BLaER1 treated with 17β-estradiol and CSF1 and Interleukin-3, amounts not matched to agents 10 nM and 100 nM (cell line): ENCODE results near the gene CCNB1IP1.
"Not testable (repeated sequence)": the region's sequence is repeated elsewhere in the genome, so short reads cannot be mapped to it uniquely, and the experiment has no call there.

Source experiments
- H3K27ac ChIP-seq, 11 experiments: shearing (Covaris generic); formaldehyde crosslinking; 2 replicates each; pipeline ENCODE4 v1.8.1; 2022
- H3K27me3 ChIP-seq, 11 experiments: shearing (Covaris generic); formaldehyde crosslinking; 2 replicates each; pipeline ENCODE4 v1.8.1; 2022
- H3K36me3 ChIP-seq, 11 experiments: shearing (Covaris generic); formaldehyde crosslinking; 2 replicates each; pipeline ENCODE4 v1.8.1; 2022
- H3K4me1 ChIP-seq, 10 experiments: shearing (Covaris generic); formaldehyde crosslinking; 2 replicates each; pipeline ENCODE4 v1.8.1; 2022
- H3K4me2 ChIP-seq, 11 experiments: shearing (Covaris generic); formaldehyde crosslinking; 2 replicates each; pipeline ENCODE4 v1.8.1; 2022
- H3K4me3 ChIP-seq, 10 experiments: shearing (Covaris generic); formaldehyde crosslinking; 2 replicates each; pipeline ENCODE4 v1.8.1; 2022
- H3K9ac ChIP-seq, 11 experiments: shearing (Covaris generic); formaldehyde crosslinking; 2 replicates each; pipeline ENCODE4 v1.8.1; 2022
- H3K9me3 ChIP-seq, 11 experiments: shearing (Covaris generic); formaldehyde crosslinking; replicated peaks in 1 of 11; 2 replicates each; pipeline ENCODE4 v1.8.1; 2022
- H4K20me1 ChIP-seq, 11 experiments: shearing (Covaris generic); formaldehyde crosslinking; 2 replicates each; pipeline ENCODE4 v1.8.1; 2022
- Cebpa-rat ChIP-seq, 11 experiments: shearing (Covaris generic); IDR thresholded peaks; 2 replicates each; pipeline ENCODE4 v1.8.1; 2022

CCNB1IP1 gene

DNA sequence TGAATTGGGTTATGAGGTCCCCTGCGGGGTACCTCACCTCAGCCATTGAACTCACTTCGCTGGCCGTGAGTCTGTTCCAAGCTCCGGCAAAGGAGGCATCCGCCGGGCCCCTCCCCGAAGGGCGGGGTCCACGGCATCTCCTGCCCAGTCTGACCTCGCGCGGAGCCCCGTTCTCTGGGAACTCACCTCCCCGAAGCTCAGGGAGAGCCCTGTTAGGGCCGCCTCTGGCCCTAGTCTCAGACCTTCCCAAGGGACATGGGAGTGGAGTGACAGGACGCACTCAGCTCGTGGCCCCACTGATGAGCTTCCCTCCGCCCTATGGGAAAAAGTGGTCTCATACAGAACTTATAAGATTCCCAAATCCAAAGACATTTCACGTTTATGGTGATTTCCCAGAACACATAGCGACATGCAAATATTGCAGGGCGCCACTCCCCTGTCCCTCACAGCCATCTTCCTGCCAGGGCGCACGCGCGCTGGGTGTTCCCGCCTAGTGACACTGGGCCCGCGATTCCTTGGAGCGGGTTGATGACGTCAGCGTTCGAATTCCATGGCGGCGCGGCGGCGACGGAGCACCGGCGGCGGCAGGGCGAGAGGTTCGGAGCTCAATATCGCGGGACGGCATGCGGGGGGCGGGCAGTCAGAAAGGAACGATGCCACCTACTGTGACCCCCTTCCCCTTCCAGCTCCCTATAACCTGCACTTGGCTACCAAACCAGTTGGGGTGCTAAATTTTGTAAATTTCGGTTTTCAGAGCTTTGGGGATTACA, 10.2 kb upstream of the CCNB1IP1 start, which contains the start of gene PARP2:
PARP2 (plus strand) TSS at position 544 of the 770 bp plus-strand sequence; CDS start at position 551, 7 bp downstream.
- no peak for TF ChIP-seq Cebpa-rat (IDR thresholded peaks at IDR 0.05)
- no peaks in the 10 kb centered on the region for H3K9me3 ChIP-seq
- peaks cover 10 to 23% (median 12%) of the 10 kb centered on the region in 10 experiments; a peak in 19 of 20 replicates for H3K4me1 ChIP-seq
- peak within 1 kb of the TSS; percentile 76 to 88 (median 82) for H3K27ac ChIP-seq
- no peaks in the 10 kb centered on the region for H4K20me1 ChIP-seq
- peak within 1 kb of the TSS; percentile 69 to 86 (median 76) for H3K4me3 ChIP-seq
- H3K4me2 ChIP-seq, result peak within 1 kb of the TSS; percentile 68 to 93 (median 84)
- no peaks in the 10 kb centered on the region for H3K27me3 ChIP-seq
- peak within 1 kb of the TSS; percentile 83 to 92 (median 87) for H3K9ac ChIP-seq
- peaks cover 29 to 35% (median 33%) of the 10 kb centered on the region in 11 experiments for H3K36me3 ChIP-seq

- Histone ChIP-seq H3K4me3 (peak overlapping the region; percentile 69 to 86 (median 76); a peak in 17 of 20 replicates), H3K27ac (peak overlapping the region in 2 of 11 experiments; percentile 79 to 82; a peak in 4 of 22 replicates), H3K9ac (peak overlapping the region in 7 of 11 experiments; percentile 83 to 92 (median 87); a peak in 10 of 22 replicates), H3K4me2 (peak overlapping the region in 9 of 11 experiments; percentile 65 to 89 (median 78); a peak in 14 of 22 replicates), H3K36me3 (peaks cover 16 to 19% (median 19%) of the 10 kb centered on the region in 11 experiments), H4K20me1 (no peaks in the 10 kb centered on the region), H3K4me1 (peaks cover 10 to 23% (median 12%) of the 10 kb centered on the region in 10 experiments; a peak in 19 of 20 replicates), H3K9me3 (no peaks in the 10 kb centered on the region), H3K27me3 (no peaks in the 10 kb centered on the region)
- no peak for TF ChIP-seq Cebpa-rat (IDR thresholded peaks at IDR 0.05)
Observed at GRCh38 chr14:20341646-20342045, 8.6 kb upstream of the CCNB1IP1 start.

DNA sequence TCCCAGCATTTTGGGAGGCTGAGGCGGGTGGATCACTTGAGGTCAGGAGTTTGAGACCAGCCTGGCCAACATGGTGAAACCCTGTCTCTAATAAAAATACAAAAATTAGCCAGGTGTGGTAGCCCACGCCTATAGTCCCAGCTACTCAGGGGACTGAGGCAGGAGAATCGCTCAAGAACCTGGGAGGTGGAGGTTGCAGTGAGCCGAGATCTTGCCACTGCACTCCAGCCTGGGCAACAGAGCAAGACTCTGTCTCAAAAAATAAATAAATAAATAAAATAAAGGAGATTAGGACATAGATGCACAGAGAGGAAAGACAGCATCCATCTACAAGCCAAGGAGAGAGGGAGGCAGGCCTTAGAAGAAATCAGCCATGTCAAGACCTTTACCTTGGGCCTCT, 8.0 kb upstream of the CCNB1IP1 start:
- Histone ChIP-seq H3K4me1 (peaks cover 10 to 23% (median 12%) of the 10 kb centered on the region in 10 experiments; a peak in 19 of 20 replicates), H3K36me3 (peaks cover 10 to 13% (median 13%) of the 10 kb centered on the region in 11 experiments)
- not testable (repeated sequence) for H3K9me3 ChIP-seq, H3K27me3 ChIP-seq, H3K27ac ChIP-seq, H3K4me2 ChIP-seq, H3K9ac ChIP-seq, H4K20me1 ChIP-seq, H3K4me3 ChIP-seq

DNA sequence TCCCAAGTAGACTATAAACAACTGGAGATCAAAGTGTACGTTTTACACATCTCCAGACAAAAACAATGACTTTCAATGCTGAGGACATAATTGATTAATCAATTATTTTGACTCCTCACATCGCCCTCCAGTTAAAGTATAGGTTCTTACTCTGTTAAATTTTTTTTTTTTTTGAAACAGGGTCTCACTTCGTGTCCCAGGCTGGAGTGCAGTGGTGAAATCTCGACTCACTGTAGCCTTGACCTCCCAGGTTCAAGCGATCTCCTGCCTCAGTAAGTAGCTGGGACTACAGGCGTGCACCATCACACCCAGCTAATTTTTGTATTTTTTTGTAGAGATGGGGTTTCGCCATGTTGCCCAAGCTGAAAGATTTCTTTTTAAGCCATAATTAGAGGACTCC, 938 bp upstream of the CCNB1IP1 start:
- no peak overlapping the region; a peak in 3 of 22 replicates for H3K27ac ChIP-seq
- H3K9me3 ChIP-seq, result no peaks in the 10 kb centered on the region
- no peaks in the 10 kb centered on the region for H3K27me3 ChIP-seq
- peaks cover 29 to 53% (median 37%) of the 10 kb centered on the region in 10 experiments for H3K4me1 ChIP-seq
- H3K4me2 ChIP-seq, result peak overlapping the region in 10 of 11 experiments; percentile 24 to 96 (median 78); a peak in 16 of 22 replicates
- peak overlapping the region in 1 of 11 experiments; percentile 85; a peak in 1 of 22 replicates for H3K9ac ChIP-seq
- H4K20me1 ChIP-seq, result peaks cover 0 to 31% (median 24%) of the 10 kb centered on the region in 11 experiments; a peak in 17 of 22 replicates
- no peak for TF ChIP-seq Cebpa-rat (IDR thresholded peaks at IDR 0.05)
- peak overlapping the region in 3 of 10 experiments; percentile 67 to 81 (median 81); a peak in 3 of 20 replicates for H3K4me3 ChIP-seq
- H3K36me3 ChIP-seq, result peaks cover 0 to 21% (median 13%) of the 10 kb centered on the region in 11 experiments; a peak in 18 of 22 replicates

GRCh38 chr14:20333494-20333841, 389 bp upstream of the CCNB1IP1 start:
- H3K27me3 ChIP-seq, result no peaks in the 10 kb centered on the region
- peak overlapping the region in 9 of 11 experiments; percentile 64 to 86 (median 80); a peak in 15 of 22 replicates for H3K27ac ChIP-seq
- H4K20me1 ChIP-seq, result peaks cover 0 to 36% (median 29%) of the 10 kb centered on the region in 11 experiments; a peak in 17 of 22 replicates
- no peaks in the 10 kb centered on the region for H3K9me3 ChIP-seq
- peaks cover 33 to 59% (median 42%) of the 10 kb centered on the region in 10 experiments for H3K4me1 ChIP-seq
- no peak for TF ChIP-seq Cebpa-rat (IDR thresholded peaks at IDR 0.05)
- H3K4me3 ChIP-seq, result peak overlapping the region; percentile 63 to 81 (median 75)
- peak overlapping the region; percentile 79 to 91 (median 83); a peak in 21 of 22 replicates for H3K9ac ChIP-seq
- H3K4me2 ChIP-seq, result peak overlapping the region; percentile 71 to 96 (median 79)
- peaks cover 0 to 27% (median 19%) of the 10 kb centered on the region in 11 experiments; a peak in 18 of 22 replicates for H3K36me3 ChIP-seq

GRCh38 chr14:20332431-20332787, 670 bp downstream of the CCNB1IP1 start:
- Histone ChIP-seq H3K9ac (peak overlapping the region; percentile 79 to 91 (median 83)), H3K4me1 (peaks cover 33 to 69% (median 45%) of the 10 kb centered on the region in 10 experiments), H3K9me3 (no peaks in the 10 kb centered on the region), H3K27me3 (no peaks in the 10 kb centered on the region), H3K4me3 (peak overlapping the region; percentile 63 to 81 (median 75)), H3K4me2 (peak overlapping the region; percentile 71 to 96 (median 79)), H3K36me3 (peaks cover 0 to 37% (median 26%) of the 10 kb centered on the region in 11 experiments; a peak in 18 of 22 replicates), H4K20me1 (peaks cover 0 to 47% (median 39%) of the 10 kb centered on the region in 11 experiments; a peak in 17 of 22 replicates), H3K27ac (peak overlapping the region; percentile 28 to 86 (median 78); a peak in 21 of 22 replicates)
- no peak for TF ChIP-seq Cebpa-rat (IDR thresholded peaks at IDR 0.05)

GRCh38 chr14:20331053-20331613, 1.9 kb downstream of the CCNB1IP1 start:
- H4K20me1 ChIP-seq, result peaks cover 0 to 59% (median 50%) of the 10 kb centered on the region in 11 experiments; a peak in 17 of 22 replicates
- H3K4me1 ChIP-seq, result peaks cover 33 to 69% (median 45%) of the 10 kb centered on the region in 10 experiments
- no peak overlapping the region; a peak in 1 of 22 replicates for H3K27ac ChIP-seq
- H3K36me3 ChIP-seq, result peaks cover 9 to 48% (median 36%) of the 10 kb centered on the region in 11 experiments
- peak overlapping the region in 7 of 11 experiments; percentile 9 to 49 (median 21); a peak in 10 of 22 replicates for H3K9ac ChIP-seq
- TF ChIP-seq Cebpa-rat (IDR thresholded peaks at IDR 0.05), result no peak
- H3K9me3 ChIP-seq, result no peaks in the 10 kb centered on the region
- peak overlapping the region; percentile 43 to 96 (median 75); a peak in 21 of 22 replicates for H3K4me2 ChIP-seq
- no peaks in the 10 kb centered on the region for H3K27me3 ChIP-seq
- H3K4me3 ChIP-seq, result peak overlapping the region in 8 of 10 experiments; percentile 32 to 81 (median 68); a peak in 9 of 20 replicates

- no peaks in the 10 kb centered on the region for H3K9me3 ChIP-seq
- H3K4me2 ChIP-seq, result peak overlapping the region in 4 of 11 experiments; percentile 8 to 84 (median 51); a peak in 3 of 22 replicates
- no peak for TF ChIP-seq Cebpa-rat (IDR thresholded peaks at IDR 0.05)
- H3K36me3 ChIP-seq, result peaks cover 24 to 66% (median 53%) of the 10 kb centered on the region in 11 experiments
- H3K27me3 ChIP-seq, result no peaks in the 10 kb centered on the region
- peaks cover 0 to 68% (median 53%) of the 10 kb centered on the region in 11 experiments; a peak in 17 of 22 replicates for H4K20me1 ChIP-seq
- H3K4me1 ChIP-seq, result peaks cover 33 to 58% (median 43%) of the 10 kb centered on the region in 10 experiments
- H3K9ac ChIP-seq, result peak overlapping the region in 3 of 11 experiments; percentile 20 to 28 (median 22); a peak in 4 of 22 replicates
- no peak overlapping the region for H3K27ac ChIP-seq
- H3K4me3 ChIP-seq, result no peak overlapping the region
Observed at GRCh38 chr14:20329355-20329754, 3.7 kb downstream of the CCNB1IP1 start.
